Measurements from ENCODE around the gene NWD2. TPM values are rescaled to one million over a fixed set of nuclear protein-coding genes. Genes with fewer than 3 reads are reported as not detected.
A peak's percentile ranks its signal among the peaks of the same experiment; 100 is the strongest.

NWD2 gene
- total and polyA plus RNA-seq, 10 of the 15 experiments (the other 5 are each of a cell fraction or from before 2014, with no cell fraction given) = not detected

GRCh38 chr4:37241647-37242046, 2.9 kb upstream of the NWD2 start:
- RAD21 ChIA-PET (ENCODE audit: unreplicated experiment) = no interaction called here
- SMC1A ChIA-PET (ENCODE audit: uncharacterized antibody, unreplicated experiment) = no interaction called here

More at GRCh38 chr4:37241647-37242046, 2.9 kb upstream of the NWD2 start:
- no peaks in the 10 kb centered on the region for H3K4me1 ChIP-seq (ENCODE audit: control insufficient read depth, insufficient read depth, low read length)
- no peak overlapping the region for H3K27ac ChIP-seq (ENCODE audit: control insufficient read depth, insufficient read depth)
- peaks cover 0 to 5% of the 10 kb centered on the region in 2 experiments; a peak in 3 of 4 replicates for H3K27me3 ChIP-seq (replicated peaks in 1 of 2; ENCODE audit: control insufficient read depth in 2 of 2, insufficient read depth in 2 of 2, low read length in 1 of 2)
- no peak overlapping the region for H2AFZ ChIP-seq (ENCODE audit: control insufficient read depth, low read depth, low read length)
- H4K20me1 ChIP-seq (ENCODE audit: control insufficient read depth, insufficient read depth) = no peaks in the 10 kb centered on the region
- POLR2A ChIA-PET = no interaction called here
- ATAC-seq (peak; percentile 27; the same call in 2 of the 3 replicates), DNase-seq (ENCODE audit: low read depth, low spot score) (no peak), FAIRE-seq (no peak)
- no TSS peak for BruUV-seq (replicated peaks)
- no peaks in the 10 kb centered on the region for H3K9me3 ChIP-seq (replicated peaks; ENCODE audit: control insufficient read depth, insufficient read depth, low read length)
- no peak overlapping the region for H3K4me2 ChIP-seq (ENCODE audit: control insufficient read depth, insufficient read depth)
- intact Hi-C loops (cut with micrococcal nuclease; ENCODE audit: unreplicated experiment) = loop anchor here (10.0 kb wide), 1 partner anchor 827 kb away; no protein-coding TSS in a partner anchor
- no peak overlapping the region for H3K4me3 ChIP-seq
- H3K79me2 ChIP-seq (ENCODE audit: control insufficient read depth, insufficient read depth, low read length) = no peaks in the 10 kb centered on the region
- H3K9ac ChIP-seq (ENCODE audit: control insufficient read depth, insufficient read depth, low read length) = no peak overlapping the region
- in situ Hi-C loops (cut with MboI) = no loop called here
- TF ChIP-seq EED (IDR thresholded peaks at IDR 0.05; ENCODE audit: low read depth) (0 out of 2 replicates have a peak, but pooled peaks have one; percentile 31), STAT1 (conservative IDR thresholded peaks at IDR 0.05) (no peak), NFIC (IDR thresholded peaks at IDR 0.05; ENCODE audit: low read depth, low read length) (peak; percentile 63; the same call in 1 of the 2 replicates), TBL1XR1 (IDR thresholded peaks at IDR 0.05; ENCODE audit: low read depth, low read length) (no peak), GABPA (IDR thresholded peaks at IDR 0.05; ENCODE audit: low read depth) (0 out of 2 replicates have a peak, but pooled peaks have one; percentile 44), SRF (IDR thresholded peaks at IDR 0.05; ENCODE audit: low read depth in 2 of 2, low read length in 2 of 2) (0 out of 4 replicates have a peak, but pooled peaks of 1 of the 2 experiments have one; percentile 36), CTCF (IDR thresholded peaks at IDR 0.05 in 2 of 3, conservative IDR thresholded peaks at IDR 0.05 in 1 of 3; ENCODE audit: control insufficient read depth in 2 of 3, extremely low read depth in 1 of 3, insufficient read depth in 1 of 3, low read depth in 3 of 3, low read length in 3 of 3) (no peak), JUNB (IDR thresholded peaks at IDR 0.05) (peak; percentile 98), IRF4 (IDR thresholded peaks at IDR 0.05; ENCODE audit: low read depth, low read length) (peak; percentile 79; the same call in 1 of the 2 replicates), ETV6 (conservative IDR thresholded peaks at IDR 0.05 in 1 of 2, IDR thresholded peaks at IDR 0.05 in 1 of 2; ENCODE audit: borderline replicate concordance in 1 of 2, low read depth in 1 of 2) (peak in 1 of 2 experiments; percentile 13; a peak in 1 of 4 replicates), RUNX3 (IDR thresholded peaks at IDR 0.05; ENCODE audit: low read length) (peak; percentile 78), HDAC2 (IDR thresholded peaks at IDR 0.05) (no peak), CREM (IDR thresholded peaks at IDR 0.05; ENCODE audit: low read depth) (peak; percentile 32; the same call in 1 of the 2 replicates), ATF2 (IDR thresholded peaks at IDR 0.05; ENCODE audit: low read length) (peak; percentile 69), BCL3 (IDR thresholded peaks at IDR 0.05; ENCODE audit: borderline replicate concordance, insufficient read depth, low read depth, low read length, poor library complexity, severe bottlenecking) (peak; percentile 55), BCL11A (IDR thresholded peaks at IDR 0.05; ENCODE audit: low read depth, low read length) (peak; percentile 73; the same call in 1 of the 2 replicates)
- no peaks in the 10 kb centered on the region for H3K36me3 ChIP-seq (ENCODE audit: control insufficient read depth in 2 of 2, insufficient read depth in 2 of 2, low read length in 1 of 2)
- CTCF ChIA-PET = no interaction called here
